GM12801 (cell line): Measurements from ENCODE around the gene ROR1.

Experiments
- TF ChIP-seq, protein P1 (sequence below): IDR thresholded peaks from one replicate; pipeline ENCODE4 v1.5.1; 2011; ENCODE audit warnings: control low read depth; ENCODE audit not compliant: insufficient read length; ENCODE audit errors: extremely low read depth

Gene ROR1

DNA sequence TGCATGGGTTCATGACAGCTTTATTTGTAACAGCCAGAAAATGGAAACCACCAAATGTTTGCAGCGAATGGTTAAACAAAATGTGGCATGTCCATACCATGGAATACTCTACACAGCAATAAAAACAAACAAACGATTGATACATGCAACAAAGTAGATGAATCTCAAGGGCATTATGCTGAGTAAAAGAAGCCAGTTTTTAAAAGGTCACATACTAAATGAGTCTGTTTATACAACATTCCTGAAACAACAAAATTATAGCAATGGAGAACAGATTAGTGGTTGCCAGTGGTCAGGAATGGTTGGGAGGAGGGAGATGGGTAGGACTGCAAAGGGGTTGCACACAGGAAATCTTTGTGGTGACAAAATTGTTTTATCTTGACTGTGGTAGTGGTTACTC, 227.2 kb downstream of the ROR1 start:
- TF ChIP-seq, protein P1, sequence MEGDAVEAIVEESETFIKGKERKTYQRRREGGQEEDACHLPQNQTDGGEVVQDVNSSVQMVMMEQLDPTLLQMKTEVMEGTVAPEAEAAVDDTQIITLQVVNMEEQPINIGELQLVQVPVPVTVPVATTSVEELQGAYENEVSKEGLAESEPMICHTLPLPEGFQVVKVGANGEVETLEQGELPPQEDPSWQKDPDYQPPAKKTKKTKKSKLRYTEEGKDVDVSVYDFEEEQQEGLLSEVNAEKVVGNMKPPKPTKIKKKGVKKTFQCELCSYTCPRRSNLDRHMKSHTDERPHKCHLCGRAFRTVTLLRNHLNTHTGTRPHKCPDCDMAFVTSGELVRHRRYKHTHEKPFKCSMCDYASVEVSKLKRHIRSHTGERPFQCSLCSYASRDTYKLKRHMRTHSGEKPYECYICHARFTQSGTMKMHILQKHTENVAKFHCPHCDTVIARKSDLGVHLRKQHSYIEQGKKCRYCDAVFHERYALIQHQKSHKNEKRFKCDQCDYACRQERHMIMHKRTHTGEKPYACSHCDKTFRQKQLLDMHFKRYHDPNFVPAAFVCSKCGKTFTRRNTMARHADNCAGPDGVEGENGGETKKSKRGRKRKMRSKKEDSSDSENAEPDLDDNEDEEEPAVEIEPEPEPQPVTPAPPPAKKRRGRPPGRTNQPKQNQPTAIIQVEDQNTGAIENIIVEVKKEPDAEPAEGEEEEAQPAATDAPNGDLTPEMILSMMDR: no peak

DNA sequence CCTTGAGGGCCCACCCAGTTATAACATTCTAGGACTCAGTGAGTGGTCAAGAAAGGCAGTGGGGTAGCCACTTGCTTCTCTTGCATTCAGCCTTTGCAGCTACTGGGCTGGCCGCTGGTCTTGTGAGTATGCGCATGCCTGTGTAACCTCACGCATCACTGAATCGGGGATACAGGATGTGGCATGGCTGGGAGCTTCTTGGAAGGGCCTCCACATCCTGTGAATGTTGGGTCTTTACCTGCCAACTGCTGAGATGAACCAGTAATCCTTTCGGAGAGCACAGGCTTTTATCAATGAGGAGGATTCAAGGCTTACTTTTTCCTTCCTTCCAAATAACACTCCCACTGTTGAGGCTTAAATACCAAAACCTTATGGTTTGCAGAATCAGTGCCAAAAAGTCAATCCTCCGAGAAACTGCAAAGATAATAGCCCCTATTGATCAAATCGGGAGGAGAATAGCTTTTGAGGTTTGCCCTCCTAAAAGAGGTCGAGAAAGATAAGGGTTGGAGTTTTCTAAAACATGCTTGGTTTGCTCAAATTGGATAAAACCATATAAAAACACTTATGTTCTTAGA, 230.7 kb downstream of the ROR1 start:
- TF ChIP-seq, protein P1: no peak

DNA sequence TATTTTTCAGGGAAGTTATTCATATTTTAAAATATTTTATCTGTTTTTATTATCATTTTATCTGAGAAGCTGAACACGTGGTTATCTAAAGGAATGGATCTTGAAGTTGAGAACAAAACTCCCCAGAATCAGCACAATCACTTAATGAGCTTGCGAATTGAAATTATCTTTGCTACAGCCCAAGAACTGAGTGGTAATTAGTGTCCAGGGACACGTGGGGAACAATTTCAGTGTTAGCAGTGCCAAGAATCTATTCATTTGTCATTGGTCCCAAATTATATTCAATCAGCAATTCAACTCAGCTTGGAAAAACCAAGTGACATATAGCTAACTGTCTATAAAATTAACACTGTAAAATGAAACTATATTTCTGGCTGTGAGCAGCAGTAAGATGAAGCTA, 232.0 kb downstream of the ROR1 start:
- TF ChIP-seq, protein P1: no peak

DNA sequence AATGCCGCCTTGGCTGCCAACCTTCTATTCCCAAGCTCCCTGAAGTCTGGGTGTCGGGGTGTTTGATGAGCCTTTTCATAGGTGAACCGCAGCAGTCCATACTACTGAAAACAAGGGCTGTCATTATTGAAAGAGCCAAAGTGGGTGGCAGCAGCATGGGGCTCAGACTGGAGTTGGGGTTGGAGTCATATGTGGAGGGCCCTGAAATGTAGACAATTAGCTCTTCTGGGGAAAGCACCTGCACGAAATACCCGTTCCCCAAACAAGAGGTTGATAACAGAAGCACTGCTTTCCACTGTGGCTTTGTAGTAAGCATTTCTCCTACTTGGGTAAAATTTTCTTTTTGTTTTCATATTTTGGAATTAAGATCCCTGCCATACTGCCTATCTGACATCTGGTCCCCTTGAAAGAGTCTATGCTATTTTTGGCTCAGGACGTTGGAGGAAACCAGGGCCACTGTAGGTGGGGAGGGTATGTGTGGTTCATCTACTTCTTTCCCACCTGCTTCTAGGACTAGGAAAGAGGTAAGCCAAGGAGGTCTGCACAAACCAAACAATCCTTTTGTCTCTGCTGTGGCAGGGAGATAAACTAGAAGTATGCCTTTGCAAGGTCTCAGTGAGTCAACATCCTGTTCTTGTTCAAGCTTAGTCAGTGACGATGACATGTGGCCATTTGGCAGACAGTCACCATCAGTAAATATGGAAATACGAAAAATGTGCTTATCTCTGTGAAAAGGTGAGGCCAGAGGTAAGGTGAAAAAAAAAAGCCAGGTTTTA, 232.6 kb downstream of the ROR1 start:
- TF ChIP-seq, protein P1: no peak

DNA sequence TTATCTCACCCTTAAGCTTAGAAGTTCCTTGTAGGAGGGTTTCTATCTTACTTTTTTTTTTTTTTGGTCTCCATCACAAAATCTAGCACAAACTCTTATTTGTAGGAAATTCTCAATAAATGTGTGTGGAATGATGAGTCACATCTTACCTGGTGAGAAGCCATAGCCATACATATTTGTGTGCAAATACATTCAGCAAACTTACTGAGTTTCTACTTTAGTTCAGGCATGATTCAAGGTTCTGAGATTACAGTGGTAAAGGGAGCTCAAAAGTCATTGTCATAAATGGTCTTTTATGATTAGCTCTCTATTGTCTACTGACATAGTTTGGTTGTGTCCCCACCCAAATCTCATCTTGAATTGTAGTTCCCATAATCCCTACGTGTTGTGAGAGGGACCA, 236.5 kb downstream of the ROR1 start:
- TF ChIP-seq, protein P1: no peak

DNA sequence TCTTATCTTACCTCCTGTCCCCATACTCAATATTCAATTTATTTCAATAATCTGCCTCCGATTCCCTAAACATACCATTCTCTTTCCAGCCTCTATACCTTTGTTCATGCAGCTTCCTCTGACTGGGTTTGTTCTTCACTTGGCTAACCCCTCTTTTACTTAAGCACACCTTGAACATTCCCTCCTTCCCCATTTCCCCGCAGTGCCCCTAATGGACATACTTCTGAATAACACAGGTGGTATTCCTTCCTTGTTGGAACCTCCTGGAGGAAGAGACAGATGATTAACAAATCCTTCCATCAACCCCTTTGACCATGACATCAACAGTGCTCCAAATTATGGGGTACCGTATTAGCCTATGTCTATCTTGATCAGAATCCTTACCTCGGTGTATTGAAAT, 239.6 kb downstream of the ROR1 start:
- TF ChIP-seq, protein P1: no peak

DNA sequence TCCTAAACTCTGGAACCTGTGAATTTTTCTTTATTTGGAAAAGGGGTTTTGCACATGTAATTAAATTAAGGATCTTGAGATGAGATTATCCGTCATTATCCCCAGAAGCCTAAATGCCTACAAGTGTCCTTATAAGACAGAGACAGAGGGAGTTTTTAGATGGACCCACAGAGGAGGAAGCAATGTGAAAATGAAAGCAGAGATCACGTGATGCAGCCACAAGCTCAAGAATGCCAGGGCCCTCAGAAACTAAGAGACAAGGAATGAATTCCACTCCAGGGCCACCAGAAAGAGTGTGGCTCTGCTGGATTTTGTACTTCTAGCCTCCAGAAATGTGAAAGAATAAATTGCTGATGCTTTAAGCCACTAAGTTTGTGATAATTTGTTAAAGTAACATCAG, 246.0 kb downstream of the ROR1 start:
- TF ChIP-seq, protein P1: no peak
